GM12878 (cell line): ENCODE results near the gene LHX2. TPM values are rescaled to one million over a fixed set of nuclear protein-coding genes. Genes with fewer than 3 reads are reported as not detected.

Source experiments
- ATAC-seq: fragments of 200-7000 bp; cut with Tn5 transposase; 3 replicates; pipeline ENCODE4 v1.9.1; 2020; ENCODE audit warnings: mild to moderate bottlenecking, moderate library complexity
- BruUV-seq: library from RNA; stranded (reverse); fragments of 400-500 nt; replicated peaks from 2 replicates; lab custom pipeline; 2021; lab: Mats Ljungman, UMichigan
- CTCF ChIA-PET: fragments of 300-600 bp; sonication (Branson Sonifier 250); formaldehyde crosslinking; extraction: SDS; loops from one replicate; lab custom pipeline; 2021; ENCODE audit warnings: inconsistent platforms; lab: Yijun Ruan, JAX
- POLR2A ChIA-PET: fragments of 350-600 bp; formaldehyde crosslinking; extraction: SDS; loops from one replicate; lab custom pipeline; 2021; ENCODE audit warnings: inconsistent platforms; lab: Charles Lee
- RAD21 ChIA-PET: fragments of 300-600 bp; sonication (Branson Sonifier 250); formaldehyde crosslinking; loops from one replicate; lab custom pipeline; 2023; ENCODE audit warnings: antibody characterized with exemption; ENCODE audit not compliant: unreplicated experiment; lab: Charles Lee
- SMC1A ChIA-PET: fragments of 300-600 bp; sonication (Branson Sonifier 250); formaldehyde crosslinking; loops from one replicate; lab custom pipeline; 2023; ENCODE audit not compliant: unreplicated experiment, uncharacterized antibody; lab: Charles Lee
- DNase-seq: peaks from one replicate; pipeline ENCODE4 v3.0.0-alpha.2; 2011; ENCODE audit warnings: low read depth, low spot score
- FAIRE-seq: peaks from 3 replicates; lab custom pipeline; 2011; peaks lifted over from hg19 to GRCh38; lab: Jason Lieb, UNC
- H2AFZ ChIP-seq: 2 replicates; pipeline ENCODE4 v1.6.0; 2011; ENCODE audit warnings: low read depth, low read length, control low read depth; ENCODE audit not compliant: control insufficient read depth
- H3K27ac ChIP-seq: 2 replicates; pipeline ENCODE4 v1.5.1; 2011; ENCODE audit warnings: control low read depth; ENCODE audit not compliant: control insufficient read depth, insufficient read depth
- H3K27me3 ChIP-seq, 2 experiments: replicated peaks in 1 of 2; 2 replicates each; pipeline versions ENCODE4 v1.6.0 to v1.6.1; 2011; ENCODE audit warnings: low read length in 1 of 2; ENCODE audit not compliant: control insufficient read depth in 2 of 2, insufficient read depth in 2 of 2
- H3K36me3 ChIP-seq, 2 experiments: 2 replicates each; pipeline ENCODE4 v1.5.1; 2011; ENCODE audit warnings: low read length in 1 of 2; ENCODE audit not compliant: control insufficient read depth in 2 of 2, insufficient read depth in 2 of 2
- H3K4me1 ChIP-seq: 2 replicates; pipeline ENCODE4 v1.6.1; 2011; ENCODE audit warnings: mild to moderate bottlenecking, low read length, moderate library complexity, mixed read lengths; ENCODE audit not compliant: control insufficient read depth, insufficient read depth
- H3K4me2 ChIP-seq: 2 replicates; pipeline ENCODE4 v1.6.0; 2011; ENCODE audit warnings: control low read depth; ENCODE audit not compliant: control insufficient read depth, insufficient read depth
- H3K4me3 ChIP-seq: fragments of 200-600 bp; sonication (generic); 2 replicates; pipeline ENCODE4 v1.5.1; 2016
- H3K79me2 ChIP-seq: 2 replicates; pipeline ENCODE4 v1.6.0; 2011; ENCODE audit warnings: low read length; ENCODE audit not compliant: control insufficient read depth, insufficient read depth
- H3K9ac ChIP-seq: 2 replicates; pipeline ENCODE4 v1.8.0; 2011; ENCODE audit warnings: low read length, control low read depth, mixed read lengths; ENCODE audit not compliant: control insufficient read depth, insufficient read depth
- H3K9me3 ChIP-seq: replicated peaks from 3 replicates; pipeline ENCODE4 v1.5.1; 2011; ENCODE audit warnings: mild to moderate bottlenecking, low read length; ENCODE audit not compliant: control insufficient read depth, insufficient read depth
- H4K20me1 ChIP-seq: 2 replicates; pipeline ENCODE4 v1.6.0; 2011; ENCODE audit not compliant: control insufficient read depth, insufficient read depth
- ASH2L ChIP-seq: fragments of 300-600, 200-600 bp; sonication (generic); IDR thresholded peaks from 2 replicates; pipeline ENCODE4 v1.6.1; 2017; ENCODE audit warnings: low read depth, mild to moderate bottlenecking, borderline replicate concordance
- BMI1 ChIP-seq: fragments of 450-650 bp; IDR thresholded peaks from 2 replicates; pipeline ENCODE4 v1.6.1; 2016; ENCODE audit warnings: mild to moderate bottlenecking, moderate library complexity, borderline replicate concordance
- CEBPB ChIP-seq, 2 experiments: fragments of 150-350 bp in 1 of 2; IDR thresholded peaks; 2 replicates each; pipeline ENCODE4 v1.6.1; 2012 to 2014; ENCODE audit warnings: low read depth in 2 of 2, low read length in 2 of 2, borderline replicate concordance in 1 of 2, inconsistent platforms in 1 of 2
- CEBPZ ChIP-seq: fragments of 150-350 bp; IDR thresholded peaks from 2 replicates; pipeline ENCODE4 v1.6.1; 2016; ENCODE audit warnings: low read depth, low read length
- FOXM1 ChIP-seq: IDR thresholded peaks from 2 replicates; pipeline ENCODE4 v1.6.1; 2012; ENCODE audit warnings: low read depth, mild to moderate bottlenecking, inconsistent platforms, low read length, moderate library complexity
- SP1 ChIP-seq: IDR thresholded peaks from one replicate; pipeline ENCODE4 v1.6.1; 2011; ENCODE audit warnings: low read depth, low read length
- WGBS: methylation state at CpG from one replicate; pipeline ENCODE4 v1.1.6; 2016; ENCODE audit warnings: low lambda C conversion rate; ENCODE audit not compliant: insufficient replicate concordance, insufficient coverage; ENCODE audit errors: missing lambda C conversion rate; 5-methylcytosine and 5-hydroxymethylcytosine counted together
- in situ Hi-C: fragments of 300-500 bp; cut with MboI; formaldehyde crosslinking; loops from 9 replicates; pipeline ENCODE4 v1.14.3; 2018; ENCODE audit warnings: mixed read lengths
- intact Hi-C: fragments of 100-400 bp; cut with micrococcal nuclease; formaldehyde crosslinking; loops from one replicate; pipeline ENCODE4 v1.14.2; 2022; ENCODE audit not compliant: unreplicated experiment
- polyA plus RNA-seq, 11 experiments: library from polyadenylated mRNA; depleted of rRNA in 4 of 11; unstranded in 6 of 11; stranded (reverse) in 5 of 11; fragments of >200 nt; fragmentation: Nextera tagmentation in 4 of 11; fragmentation: Illumina TruSeq in 1 of 11; extraction: Ambion mirVana in 4 of 11; extraction: Trizol in 1 of 11; gene quantifications; 1 replicate in 1 of 11; 2 replicates in 10 of 11; pipeline versions ENCODE4 v1.2.1 to v1.2.3, GENCODE V29; 2011 to 2016; ENCODE audit warnings: inconsistent platforms in 2 of 11, missing spikeins in 2 of 11, low read depth in 1 of 11
- total RNA-seq, 4 experiments: library from RNA; depleted of rRNA in 3 of 4; stranded (reverse); fragments of >200 nt in 3 of 4; fragmentation: Illumina TruSeq in 1 of 4; extraction: Trizol in 1 of 4; gene quantifications; 2 replicates each; pipeline versions ENCODE4 v1.2.1 to v1.2.3, GENCODE V29; 2013 to 2021
- TF ChIP-seq, protein P1 (sequence below): fragments of 450-650 bp; IDR thresholded peaks from 2 replicates; pipeline ENCODE4 v1.6.1; 2014; ENCODE audit warnings: mild to moderate bottlenecking

Gene LHX2
- total and polyA plus RNA-seq, 10 of the 15 experiments (the other 5 are each of a cell fraction or from before 2014, with no cell fraction given) = 0.82 to 69.8 (median 5.3) TPM

GRCh38 chr9:123974471-123974870, 37.1 kb upstream of the LHX2 start:
- SMC1A ChIA-PET = interaction anchor here (0.6 to 1.0 kb wide), 2 partner anchors 20 to 152 kb away, joined by 3 read pairs; no protein-coding TSS in a partner anchor
- in situ Hi-C loops = no loop called here

More at GRCh38 chr9:123974471-123974870, 37.1 kb upstream of the LHX2 start:
- Histone ChIP-seq H3K36me3 (no peaks in the 10 kb centered on the region), H3K4me3 (no peak overlapping the region), H4K20me1 (no peaks in the 10 kb centered on the region), H3K27me3 (no peaks in the 10 kb centered on the region), H3K27ac (no peak overlapping the region), H3K9ac (no peak overlapping the region), H3K4me1 (no peaks in the 10 kb centered on the region), H3K9me3 (peaks cover 9% of the 10 kb centered on the region; the same call in 2 of the 3 replicates), H2AFZ (no peak overlapping the region), H3K79me2 (no peaks in the 10 kb centered on the region), H3K4me2 (no peak overlapping the region)
- no peak for DNase-seq
- FAIRE-seq = no peak
- CTCF ChIA-PET = no interaction called here
- 82% methylated on average over 12 of the region's 12 CpGs for WGBS
- intact Hi-C loops = loop anchor here (2.0 kb wide), 1 partner anchor 14 kb away; no protein-coding TSS in a partner anchor
- no peak for ATAC-seq
- TF ChIP-seq FOXM1 = no peak
- TF ChIP-seq SP1 = no peak
- TF ChIP-seq CEBPZ = no peak
- no peak for TF ChIP-seq CEBPB (IDR thresholded peaks at IDR 0.05; ENCODE audit: borderline replicate concordance in 1 of 2, low read depth in 2 of 2, low read length in 2 of 2)
- no peak for TF ChIP-seq ASH2L
- TF ChIP-seq, protein P1, sequence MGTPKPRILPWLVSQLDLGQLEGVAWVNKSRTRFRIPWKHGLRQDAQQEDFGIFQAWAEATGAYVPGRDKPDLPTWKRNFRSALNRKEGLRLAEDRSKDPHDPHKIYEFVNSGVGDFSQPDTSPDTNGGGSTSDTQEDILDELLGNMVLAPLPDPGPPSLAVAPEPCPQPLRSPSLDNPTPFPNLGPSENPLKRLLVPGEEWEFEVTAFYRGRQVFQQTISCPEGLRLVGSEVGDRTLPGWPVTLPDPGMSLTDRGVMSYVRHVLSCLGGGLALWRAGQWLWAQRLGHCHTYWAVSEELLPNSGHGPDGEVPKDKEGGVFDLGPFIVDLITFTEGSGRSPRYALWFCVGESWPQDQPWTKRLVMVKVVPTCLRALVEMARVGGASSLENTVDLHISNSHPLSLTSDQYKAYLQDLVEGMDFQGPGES = no peak
- no peak for TF ChIP-seq BMI1
- POLR2A ChIA-PET = no interaction called here
- no TSS peak for BruUV-seq
- RAD21 ChIA-PET = interaction anchor here (0.6 to 1.0 kb wide), 2 partner anchors 13 to 147 kb away, joined by 3 to 5 read pairs; no protein-coding TSS in a partner anchor
